UCSD-AML1 (cell line): ENCODE data around the gene ATP5PO.

ENCODE experiments used
- DNase-seq: peaks from one replicate; lab custom pipeline; 2025; ENCODE audit not compliant: unreplicated experiment; lab: John Stamatoyannopoulos, UW

Gene ATP5PO, protein sequence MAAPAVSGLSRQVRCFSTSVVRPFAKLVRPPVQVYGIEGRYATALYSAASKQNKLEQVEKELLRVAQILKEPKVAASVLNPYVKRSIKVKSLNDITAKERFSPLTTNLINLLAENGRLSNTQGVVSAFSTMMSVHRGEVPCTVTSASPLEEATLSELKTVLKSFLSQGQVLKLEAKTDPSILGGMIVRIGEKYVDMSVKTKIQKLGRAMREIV

DNA sequence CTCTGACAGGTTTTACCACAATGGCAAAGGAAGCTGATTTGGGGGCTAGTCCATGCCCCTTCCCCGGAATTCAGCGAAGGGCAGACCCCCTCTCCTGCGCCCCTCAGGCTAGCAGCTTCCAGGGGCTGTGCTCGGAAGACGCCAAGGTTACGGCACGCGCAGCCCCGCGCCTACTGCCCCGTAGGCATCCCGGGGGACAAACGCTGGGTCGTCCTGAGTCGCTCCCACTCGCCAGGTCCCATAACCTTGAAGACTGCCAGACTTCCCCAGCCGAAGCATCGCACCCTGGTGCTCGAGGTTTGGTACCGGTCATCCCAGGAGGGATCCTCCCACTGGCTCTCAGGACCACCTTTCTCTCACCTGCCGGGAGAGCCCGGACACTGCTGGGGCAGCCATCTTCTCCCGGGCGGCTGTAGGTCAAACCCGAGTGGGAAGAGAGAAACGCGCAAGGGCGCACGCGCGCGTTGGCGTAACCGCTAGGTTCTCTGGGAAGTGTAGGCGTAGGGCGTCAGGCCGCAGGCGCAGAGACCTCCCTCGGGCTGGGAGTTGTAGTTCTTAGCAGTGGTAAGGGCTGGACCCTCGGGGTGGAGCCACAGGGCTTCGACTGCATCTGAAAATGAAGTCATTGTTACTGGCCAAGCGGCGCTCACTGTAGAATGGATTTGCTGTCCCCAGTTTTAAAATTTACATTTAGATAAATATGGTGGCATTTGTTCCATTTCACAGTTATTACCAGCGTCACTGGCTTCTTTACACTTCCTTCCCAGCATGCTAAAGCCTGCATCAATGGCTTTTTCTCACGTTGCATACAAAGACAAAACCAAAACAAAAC, at the start of gene ATP5PO:
Gene ATP5PO, minus strand, starts transcription at position 437 of the 832 bp plus-strand sequence. Its CDS starts 41 bp downstream, at position 396.
- peak; percentile 98 for DNase-seq

DNA sequence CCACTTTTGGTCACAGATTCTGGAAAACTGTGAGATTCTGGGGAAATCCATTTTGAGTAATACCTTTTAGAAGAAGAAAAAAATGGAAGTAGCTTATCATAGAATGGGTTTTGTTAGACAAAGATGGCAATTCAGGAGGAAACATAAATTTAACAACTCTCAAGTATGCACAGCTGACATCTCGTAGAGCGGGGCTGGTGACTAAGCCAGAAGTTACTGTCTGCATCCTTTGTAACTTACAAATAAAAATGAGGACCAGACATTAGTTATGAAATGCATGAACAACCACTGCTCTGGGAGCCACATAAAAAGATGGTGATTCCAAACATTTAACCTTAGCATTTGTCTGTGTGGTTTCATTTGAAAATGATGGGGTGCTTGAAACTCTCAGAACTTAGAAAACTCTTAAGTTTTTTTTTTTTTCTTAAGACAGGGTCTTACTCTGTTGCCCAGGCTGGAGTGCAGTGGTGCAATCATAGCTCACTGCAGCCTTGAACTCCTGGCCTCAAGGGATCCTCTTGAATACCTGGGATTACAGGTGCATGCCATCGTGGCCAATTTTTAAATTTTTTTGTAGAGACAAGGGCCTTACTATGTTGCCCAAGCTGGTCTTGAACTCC, 49.2 kb upstream of the ATP5PO start:
- no peak for DNase-seq

DNA sequence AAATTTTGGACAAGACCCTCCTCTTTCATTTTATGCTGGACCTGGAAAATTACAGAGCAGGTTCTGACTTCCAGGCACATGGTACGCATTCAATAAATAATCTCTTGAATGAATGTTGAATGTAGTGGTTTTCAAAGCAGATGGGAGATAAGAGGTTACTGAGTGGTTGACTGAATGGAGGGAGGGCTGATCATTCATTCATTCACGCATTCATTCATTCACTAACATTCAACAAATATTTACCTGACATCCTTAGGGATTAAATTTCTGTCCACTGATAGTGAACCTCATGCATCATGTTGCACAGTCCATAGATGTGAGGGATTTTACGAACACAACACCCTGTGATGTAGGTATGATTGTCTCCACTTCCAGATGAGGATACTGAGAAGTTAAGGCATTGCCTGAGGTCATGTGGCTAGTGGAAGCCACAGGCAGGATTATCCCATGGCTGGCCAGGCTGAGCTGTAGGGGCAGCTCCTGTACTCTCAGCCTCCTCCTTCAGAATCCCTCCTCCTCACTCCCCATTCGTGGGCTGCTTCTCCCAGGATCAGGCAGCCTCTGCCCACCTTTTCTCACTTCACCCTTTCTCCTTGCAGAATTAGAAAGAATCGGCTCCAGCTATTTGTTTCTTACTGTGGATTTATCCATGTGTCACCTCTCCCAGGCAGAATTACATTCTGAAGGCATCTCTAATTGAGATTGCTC, 48.4 kb upstream of the ATP5PO start:
- no peak for DNase-seq

DNA sequence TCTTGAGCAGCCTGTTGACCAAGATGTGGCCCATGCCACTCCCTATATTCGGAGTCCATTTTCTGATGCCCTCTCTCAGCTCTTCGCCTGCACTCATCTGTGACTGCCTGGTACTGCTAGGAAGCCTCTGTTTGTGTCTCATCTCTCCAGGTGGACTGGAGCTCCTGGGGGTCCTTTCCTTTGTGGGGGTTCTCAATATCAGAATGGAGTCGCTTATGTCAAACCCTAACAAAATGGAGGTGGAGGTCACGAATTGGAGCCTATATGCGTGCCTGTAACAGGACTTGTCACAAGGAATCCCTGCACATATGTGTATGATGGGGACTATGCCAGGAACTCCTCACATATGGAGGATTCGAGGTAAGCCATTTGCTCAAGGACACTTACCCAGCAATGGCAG, 46.7 kb upstream of the ATP5PO start:
- no peak for DNase-seq

DNA sequence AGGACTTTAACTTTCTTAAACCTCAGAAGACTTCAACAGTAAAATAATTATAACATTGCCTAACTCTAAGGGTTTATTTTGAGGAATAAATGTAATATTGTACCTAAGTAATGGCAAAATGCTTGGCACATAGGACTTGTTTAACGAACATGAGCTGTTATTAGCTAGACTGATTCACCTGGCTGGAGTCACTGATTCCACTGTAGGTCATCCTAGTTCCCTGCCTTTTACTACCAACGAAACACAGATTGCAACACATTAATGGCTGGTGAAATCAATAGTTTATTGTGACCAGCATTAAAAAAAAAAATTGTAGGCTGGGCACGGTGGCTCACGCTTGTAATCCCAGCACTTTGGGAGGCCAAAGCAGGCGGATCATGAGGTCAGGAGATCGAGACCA, 45.5 kb upstream of the ATP5PO start:
- no peak for DNase-seq

DNA sequence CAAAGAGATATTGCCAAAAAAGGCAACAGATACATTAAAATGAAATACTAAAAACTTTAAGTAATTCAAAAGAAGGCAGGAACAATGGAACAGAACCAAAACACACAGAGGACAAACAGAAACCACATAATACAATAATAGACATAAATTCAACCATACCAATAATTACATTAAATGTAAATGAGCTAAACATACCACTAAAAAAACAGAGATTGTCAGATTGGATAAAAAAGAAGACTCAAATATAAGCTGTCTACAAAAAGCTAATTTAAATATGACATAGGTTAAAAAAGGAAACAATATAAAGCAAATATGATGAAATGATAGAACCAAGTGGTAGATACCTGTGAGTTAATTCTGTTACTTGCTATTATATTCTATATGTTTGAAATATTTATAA, 44.1 kb upstream of the ATP5PO start:
- no peak for DNase-seq

DNA sequence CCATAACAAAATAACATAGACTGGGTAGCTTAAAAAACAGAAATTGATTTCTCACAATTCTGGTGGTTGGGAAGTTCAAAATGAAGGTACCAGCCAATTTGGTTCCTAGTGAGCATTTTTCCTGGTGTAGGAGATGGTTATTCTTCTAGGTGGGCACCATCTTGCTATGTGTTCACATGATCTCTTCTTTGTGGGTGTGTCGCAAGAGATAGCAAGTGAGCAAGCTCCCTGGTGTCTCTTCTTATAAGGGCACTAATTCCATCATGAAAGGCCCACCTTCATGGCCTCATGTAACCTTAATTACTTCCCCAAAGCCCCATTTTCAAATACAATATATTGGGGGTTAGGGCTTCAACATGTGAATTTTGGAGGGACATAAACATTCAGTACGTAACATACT, 38.8 kb upstream of the ATP5PO start:
- no peak for DNase-seq

DNA sequence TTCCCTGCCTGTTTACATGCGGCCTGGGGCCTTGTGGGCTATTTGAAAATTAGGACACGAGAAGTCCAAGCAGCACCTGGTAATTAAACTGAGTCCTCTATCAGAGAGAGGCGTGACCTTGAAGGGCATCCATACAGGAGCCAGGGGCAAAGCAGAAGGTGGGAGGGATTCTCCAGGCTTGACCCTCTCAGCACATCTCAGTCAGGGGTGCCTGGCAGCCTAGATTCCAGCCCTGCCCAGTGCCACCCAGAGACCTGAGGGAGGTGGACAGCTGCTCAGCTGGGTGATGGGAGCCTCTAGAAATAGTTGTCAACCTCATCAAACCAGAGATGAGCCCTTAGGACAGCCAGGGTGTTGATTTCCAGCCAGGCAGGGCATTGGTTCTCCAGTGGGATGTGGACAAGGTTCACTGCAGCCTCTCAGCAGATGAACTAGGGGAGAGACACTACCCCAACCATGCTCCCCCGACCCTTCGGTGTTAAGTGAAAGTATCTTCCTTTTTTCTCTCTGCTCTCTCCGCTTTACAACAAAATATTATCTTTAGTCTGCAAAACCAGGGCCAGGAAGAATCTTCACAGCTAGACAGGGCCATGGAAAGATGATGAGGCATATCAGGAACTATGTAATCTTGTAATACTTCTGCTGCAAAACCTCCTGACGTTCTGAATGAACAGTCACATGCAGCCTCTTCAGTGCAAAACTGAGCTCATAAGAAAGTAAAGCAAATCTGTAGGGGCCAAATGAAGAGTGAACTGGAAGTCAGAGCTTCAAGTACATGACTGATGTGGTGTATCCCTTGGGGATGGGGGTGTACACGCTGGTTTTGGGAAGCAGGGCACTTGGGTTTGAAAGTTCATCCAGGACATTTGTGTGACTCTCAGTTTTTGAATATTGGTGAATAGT, 35.9 kb upstream of the ATP5PO start:
- no peak for DNase-seq

DNA sequence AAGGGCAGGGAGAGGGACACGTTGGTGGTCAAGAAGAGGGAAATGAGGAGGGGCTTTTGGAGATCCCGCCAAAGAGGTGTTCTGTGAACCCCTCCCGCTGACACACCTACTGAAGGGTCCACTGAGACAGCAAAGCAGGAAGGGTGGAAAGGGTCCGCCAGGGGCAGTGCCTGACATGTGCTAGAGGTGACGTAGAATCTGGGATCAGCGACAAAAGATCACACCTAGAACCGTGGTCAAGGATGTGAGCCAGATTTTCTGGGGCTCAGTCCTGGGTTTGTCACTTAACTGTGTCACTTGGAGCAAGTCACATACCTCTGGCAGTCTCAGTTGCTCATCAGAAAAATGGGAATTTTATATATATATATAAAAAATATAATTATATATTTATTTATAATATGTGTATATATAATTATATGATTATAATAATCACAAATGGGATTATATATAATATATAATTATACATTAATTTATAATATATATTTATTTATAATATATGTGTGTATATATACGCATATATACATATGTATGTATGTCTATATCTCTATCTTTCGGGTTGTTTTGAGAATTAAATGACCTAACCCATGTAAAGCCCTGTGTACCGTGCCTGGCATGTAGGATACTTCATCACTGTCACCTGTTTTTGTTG, 35.0 kb upstream of the ATP5PO start:
- DNase-seq: no peak

DNA sequence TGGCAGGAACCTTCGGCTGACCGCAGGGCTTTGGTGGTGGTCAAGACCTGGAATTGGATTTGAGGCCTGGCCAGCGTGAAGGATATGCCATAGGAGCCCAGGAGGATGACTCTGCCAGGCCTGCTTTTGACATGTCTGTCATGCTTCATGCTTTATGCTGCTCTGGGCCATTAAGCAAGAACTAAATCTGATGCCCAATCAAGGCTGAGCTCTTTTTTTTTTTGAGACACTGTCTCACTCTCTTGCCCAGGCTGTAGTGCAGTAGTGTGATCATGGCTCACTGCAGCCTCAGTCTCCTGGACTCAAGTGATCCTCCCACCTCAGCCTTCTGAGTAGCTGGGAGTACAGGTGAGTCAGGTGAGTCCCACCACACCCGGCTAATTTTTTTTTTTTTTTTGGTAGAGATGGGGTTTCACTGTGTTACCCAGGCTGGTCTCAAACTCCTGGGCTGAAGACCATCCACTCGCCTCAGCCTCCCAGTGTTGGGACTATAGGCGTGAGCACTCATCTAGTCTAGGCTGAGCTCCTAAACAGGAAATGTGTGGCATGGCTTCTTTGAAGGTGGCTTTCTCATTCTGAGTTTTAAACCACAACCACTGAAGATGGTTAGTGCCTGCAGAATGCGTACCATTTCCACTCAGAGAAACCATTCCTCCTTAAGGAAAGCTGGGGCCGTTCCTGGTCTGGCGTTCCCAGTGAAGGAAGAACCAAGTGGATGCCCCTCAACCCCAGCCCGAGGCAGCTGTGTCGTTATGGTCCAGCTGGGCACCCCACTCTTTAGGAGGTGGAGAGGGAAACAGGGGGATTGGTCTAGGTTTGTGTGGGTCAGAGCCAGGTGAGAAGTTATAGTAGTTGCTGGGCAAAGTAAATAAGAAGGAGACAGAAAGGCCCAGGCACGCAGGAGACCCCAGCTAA, 34.2 kb upstream of the ATP5PO start:
- no peak for DNase-seq

DNA sequence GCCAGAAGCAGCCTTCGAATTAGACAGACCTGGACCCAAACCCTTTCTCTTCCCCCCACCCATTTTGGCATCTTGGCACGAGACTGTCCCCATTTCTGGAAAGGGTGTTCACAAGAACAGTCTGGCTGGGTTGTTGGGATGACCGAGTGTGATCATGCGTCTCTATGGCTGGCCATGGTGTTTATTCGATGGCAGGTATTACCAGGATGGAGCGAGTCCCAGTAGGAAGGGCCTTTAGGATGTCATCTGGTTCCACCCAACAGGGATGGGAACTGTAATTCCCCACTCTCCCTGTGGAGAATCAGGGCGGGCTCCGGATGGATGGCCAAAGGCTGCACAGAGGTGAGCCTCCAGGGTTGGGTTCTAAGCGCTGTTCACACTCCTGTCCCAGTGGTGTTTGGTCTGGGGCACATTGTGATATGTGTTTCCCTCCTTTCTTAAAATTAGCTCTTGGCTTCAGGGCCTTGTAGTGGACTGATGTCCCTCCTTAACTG, 33.4 kb upstream of the ATP5PO start:
- no peak for DNase-seq

DNA sequence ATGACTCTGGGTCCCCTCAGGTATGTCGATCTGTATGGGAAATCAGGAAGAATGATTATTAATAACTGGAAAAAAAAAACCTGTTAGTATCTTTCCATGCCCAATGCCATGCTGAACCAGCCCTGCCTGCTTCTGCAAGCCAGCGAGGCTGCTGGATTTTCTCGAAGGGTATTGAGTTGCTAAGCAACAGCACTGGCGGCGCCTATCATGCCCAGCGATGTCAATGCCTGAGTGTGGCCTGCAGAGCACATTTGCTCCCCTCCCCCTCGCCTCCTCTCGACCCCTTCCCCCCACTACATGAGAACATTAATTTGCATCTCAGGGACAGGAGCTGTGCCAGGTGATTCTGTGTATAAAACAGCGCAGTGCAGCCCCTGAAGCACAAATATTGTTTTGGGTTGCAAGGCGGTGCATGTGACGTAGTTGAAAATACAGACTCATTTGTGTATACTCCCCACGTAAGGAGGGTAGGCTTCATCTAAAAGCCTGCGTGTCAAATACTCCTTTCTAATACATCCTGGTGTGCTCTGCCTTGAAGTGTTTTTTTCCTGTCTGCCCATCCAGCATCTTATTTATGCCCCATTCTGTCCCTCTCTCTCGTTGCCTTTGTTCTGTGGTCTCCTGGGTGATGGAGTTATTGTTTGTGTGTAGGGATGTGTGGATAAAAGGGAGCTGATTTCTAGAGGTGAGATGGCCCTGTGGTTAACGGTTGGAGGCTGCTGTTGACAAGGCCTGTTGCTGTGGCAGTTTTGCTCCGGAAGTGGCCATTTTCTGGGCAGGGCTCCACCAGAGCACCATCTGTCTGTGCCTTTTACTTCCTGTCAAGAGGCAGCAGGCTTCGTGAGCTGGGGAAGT, 32.7 kb upstream of the ATP5PO start:
- DNase-seq: peak; percentile 73

DNA sequence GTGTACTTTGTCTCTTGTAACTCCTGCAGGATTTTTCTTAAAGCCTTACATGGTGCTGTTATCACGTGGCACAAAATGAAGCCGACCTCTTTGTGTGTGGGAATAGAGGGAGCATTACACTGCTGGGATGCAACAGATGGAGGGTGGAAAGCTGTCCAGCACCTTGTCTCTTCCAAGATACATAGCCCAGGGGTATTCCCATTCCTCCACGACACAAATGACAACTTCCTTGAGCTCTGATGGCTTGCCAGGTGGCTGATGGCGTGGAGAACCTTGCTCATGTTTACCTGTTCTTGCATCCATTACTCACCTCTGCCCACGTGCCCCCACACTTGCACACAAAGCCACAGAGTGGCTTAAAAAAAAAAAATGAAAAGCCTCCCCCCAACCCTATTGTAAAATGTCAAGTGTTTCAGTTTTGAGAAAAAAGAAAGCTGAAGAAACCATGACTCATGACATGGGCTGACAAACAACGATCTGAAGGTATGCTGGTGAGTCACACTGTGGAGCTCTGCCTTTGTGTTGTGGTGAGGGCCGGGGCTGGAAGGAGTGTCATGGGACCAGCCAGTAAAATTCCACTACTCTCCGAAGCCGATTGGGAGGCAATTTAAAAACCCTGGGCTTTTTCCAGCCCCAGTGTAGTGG, 32.0 kb upstream of the ATP5PO start:
- peak; percentile 64 for DNase-seq

DNA sequence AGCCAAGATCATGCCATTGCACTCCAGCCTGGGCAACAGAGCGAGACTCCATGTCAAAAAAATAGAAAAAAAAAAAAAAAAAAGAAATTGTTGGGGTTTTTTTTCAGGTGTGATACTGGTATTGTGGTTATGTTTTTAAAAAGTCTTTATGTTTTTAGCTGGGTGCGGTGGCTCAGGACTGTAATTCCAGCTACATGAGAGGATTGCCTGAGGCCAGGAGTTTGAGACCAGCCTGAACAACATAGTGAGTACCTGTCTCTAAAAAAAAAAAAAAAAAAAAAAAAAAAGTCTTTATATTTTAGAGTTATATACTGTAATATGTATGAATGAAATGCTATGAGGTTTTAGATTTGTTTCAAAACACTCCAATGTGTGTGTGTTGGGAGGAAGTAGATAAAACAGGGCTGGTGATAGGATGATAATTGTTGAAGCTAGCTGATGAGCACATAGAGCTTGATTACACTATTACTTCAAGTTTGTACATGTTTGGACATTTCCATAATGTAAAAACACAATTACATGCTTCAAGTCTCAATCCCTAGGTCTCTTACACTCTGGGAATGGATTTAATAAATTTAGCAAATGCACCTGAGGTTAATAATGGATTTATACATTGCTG, 30.2 kb upstream of the ATP5PO start:
- DNase-seq: no peak

DNA sequence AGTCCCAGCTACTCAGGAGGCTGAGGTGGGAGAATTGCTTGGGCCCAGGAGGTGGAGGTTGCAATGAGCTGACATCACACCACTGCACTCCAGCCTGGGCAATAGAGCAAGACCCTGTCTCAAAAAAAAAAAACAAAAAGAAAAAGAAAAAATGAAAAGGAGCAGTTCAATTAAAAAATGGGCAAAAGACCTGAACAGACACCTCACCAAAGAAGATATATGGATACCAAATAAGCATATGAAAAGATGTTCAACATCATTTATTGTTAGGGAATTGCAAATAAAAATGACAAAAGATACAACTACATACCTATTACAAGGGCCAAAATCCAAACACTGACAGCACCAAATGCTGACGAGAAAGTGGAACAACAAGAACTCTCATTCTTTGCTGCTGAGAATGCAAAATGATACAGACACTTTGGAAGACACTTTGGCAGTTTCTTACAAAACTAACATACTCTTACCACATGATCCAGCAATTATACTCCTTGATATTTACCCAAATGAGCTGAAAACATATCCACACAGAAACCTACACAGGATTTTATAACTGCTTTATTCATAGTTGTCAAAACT, 28.7 kb upstream of the ATP5PO start:
- DNase-seq: no peak

DNA sequence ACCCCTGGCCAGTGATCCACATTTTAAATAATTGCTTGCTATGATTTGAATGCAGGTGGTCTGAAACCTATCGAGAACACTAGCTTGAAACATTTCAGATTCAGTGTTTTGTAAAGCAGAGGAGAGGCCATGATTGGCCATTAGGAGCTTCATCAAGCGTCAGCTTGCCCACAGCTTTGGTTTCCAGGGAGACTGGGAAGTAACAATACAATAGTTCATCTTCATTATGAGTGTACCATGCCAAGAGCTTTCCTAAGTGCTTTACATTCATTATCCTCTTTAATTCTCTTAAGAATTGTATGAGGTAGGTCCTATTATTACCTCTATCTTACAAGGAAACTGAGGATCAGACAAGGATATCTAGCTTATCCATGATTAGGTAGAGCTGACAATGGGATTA, 27.7 kb upstream of the ATP5PO start:
- no peak for DNase-seq

DNA sequence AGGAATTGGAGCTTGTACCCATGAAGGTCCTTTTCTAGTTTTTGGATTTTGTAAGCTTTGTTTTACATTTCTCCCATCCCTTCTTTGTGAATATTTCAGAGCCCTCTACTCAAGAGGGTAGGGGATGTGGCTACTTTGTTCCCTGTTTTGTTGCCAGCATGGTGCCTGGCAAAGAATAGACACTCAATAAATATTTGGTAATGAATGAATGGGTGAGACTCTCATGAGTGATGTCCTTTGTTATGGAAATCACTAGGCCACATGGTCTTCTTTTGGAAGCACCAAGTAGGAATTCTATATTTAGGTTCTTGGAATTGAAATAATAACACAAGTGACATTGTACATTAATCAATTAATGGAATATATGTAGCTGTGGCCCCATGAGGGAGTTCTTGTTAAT, 26.8 kb upstream of the ATP5PO start:
- DNase-seq: no peak
